GM12878 (cell line): ENCODE measurements around the gene ACTL10. TPM values are rescaled to one million over a fixed set of nuclear protein-coding genes. Genes with fewer than 3 reads are reported as not detected.

ENCODE experiments used
- E4F1 ChIP-seq: fragments of 450-650 bp; IDR thresholded peaks from 2 replicates; pipeline ENCODE4 v1.6.1; 2018; ENCODE audit warnings: borderline replicate concordance, mild to moderate bottlenecking; ENCODE audit not compliant: partially characterized antibody
- EP300 ChIP-seq, 2 experiments: fragments of 150-350 bp in 1 of 2; IDR thresholded peaks; 2 replicates each; pipeline ENCODE4 v1.6.1; 2011 to 2012; ENCODE audit warnings: low read depth in 2 of 2, low read length in 2 of 2, borderline replicate concordance in 1 of 2, improper control_type of control experiment in 1 of 2, inconsistent platforms in 1 of 2; ENCODE audit not compliant: control insufficient read depth in 1 of 2
- ZNF274 ChIP-seq: IDR thresholded peaks from one replicate; pipeline ENCODE4 v1.8.0; 2011; ENCODE audit not compliant: insufficient read length, insufficient read depth
- polyA plus RNA-seq, 11 experiments: library from polyadenylated mRNA; depleted of rRNA in 4 of 11; unstranded in 6 of 11; stranded (reverse) in 5 of 11; fragments of >200 nt; fragmentation: Nextera tagmentation in 4 of 11; fragmentation: Illumina TruSeq in 1 of 11; extraction: Ambion mirVana in 4 of 11; extraction: Trizol in 1 of 11; gene quantifications; 1 replicate in 1 of 11; 2 replicates in 10 of 11; pipeline versions ENCODE4 v1.2.1 to v1.2.3, GENCODE V29; 2011 to 2016; ENCODE audit warnings: inconsistent platforms in 2 of 11, missing spikeins in 2 of 11, low read depth in 1 of 11
- total RNA-seq, 4 experiments: library from RNA; depleted of rRNA in 3 of 4; stranded (reverse); fragments of >200 nt in 3 of 4; fragmentation: Illumina TruSeq in 1 of 4; extraction: Trizol in 1 of 4; gene quantifications; 2 replicates each; pipeline versions ENCODE4 v1.2.1 to v1.2.3, GENCODE V29; 2013 to 2021
- TF ChIP-seq, protein P1 (sequence below): fragments of 450-650 bp; IDR thresholded peaks from 2 replicates; pipeline ENCODE4 v1.6.1; 2016; ENCODE audit warnings: mild to moderate bottlenecking
- TF ChIP-seq, protein P2 (sequence below): fragments of 450-650 bp; IDR thresholded peaks from 2 replicates; pipeline ENCODE4 v1.6.1; 2017; ENCODE audit warnings: mild to moderate bottlenecking, moderate library complexity

ACTL10 gene
- total and polyA plus RNA-seq, 10 of the 15 experiments (the other 5 are each of a cell fraction or from before 2014, with no cell fraction given), result 0.12 to 5.0 (median 0.89) TPM

GRCh38 chr20:33709905-33710541, 43.3 kb downstream of the ACTL10 start (continued):
- TF ChIP-seq, protein P1, sequence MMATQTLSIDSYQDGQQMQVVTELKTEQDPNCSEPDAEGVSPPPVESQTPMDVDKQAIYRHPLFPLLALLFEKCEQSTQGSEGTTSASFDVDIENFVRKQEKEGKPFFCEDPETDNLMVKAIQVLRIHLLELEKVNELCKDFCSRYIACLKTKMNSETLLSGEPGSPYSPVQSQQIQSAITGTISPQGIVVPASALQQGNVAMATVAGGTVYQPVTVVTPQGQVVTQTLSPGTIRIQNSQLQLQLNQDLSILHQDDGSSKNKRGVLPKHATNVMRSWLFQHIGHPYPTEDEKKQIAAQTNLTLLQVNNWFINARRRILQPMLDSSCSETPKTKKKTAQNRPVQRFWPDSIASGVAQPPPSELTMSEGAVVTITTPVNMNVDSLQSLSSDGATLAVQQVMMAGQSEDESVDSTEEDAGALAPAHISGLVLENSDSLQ, result no peak
- TF ChIP-seq ZNF274 (no peak), E4F1 (no peak), EP300 (IDR thresholded peaks at IDR 0.05; ENCODE audit: borderline replicate concordance in 1 of 2, control insufficient read depth in 1 of 2, low read depth in 2 of 2, low read length in 2 of 2) (no peak)
- TF ChIP-seq, protein P2, sequence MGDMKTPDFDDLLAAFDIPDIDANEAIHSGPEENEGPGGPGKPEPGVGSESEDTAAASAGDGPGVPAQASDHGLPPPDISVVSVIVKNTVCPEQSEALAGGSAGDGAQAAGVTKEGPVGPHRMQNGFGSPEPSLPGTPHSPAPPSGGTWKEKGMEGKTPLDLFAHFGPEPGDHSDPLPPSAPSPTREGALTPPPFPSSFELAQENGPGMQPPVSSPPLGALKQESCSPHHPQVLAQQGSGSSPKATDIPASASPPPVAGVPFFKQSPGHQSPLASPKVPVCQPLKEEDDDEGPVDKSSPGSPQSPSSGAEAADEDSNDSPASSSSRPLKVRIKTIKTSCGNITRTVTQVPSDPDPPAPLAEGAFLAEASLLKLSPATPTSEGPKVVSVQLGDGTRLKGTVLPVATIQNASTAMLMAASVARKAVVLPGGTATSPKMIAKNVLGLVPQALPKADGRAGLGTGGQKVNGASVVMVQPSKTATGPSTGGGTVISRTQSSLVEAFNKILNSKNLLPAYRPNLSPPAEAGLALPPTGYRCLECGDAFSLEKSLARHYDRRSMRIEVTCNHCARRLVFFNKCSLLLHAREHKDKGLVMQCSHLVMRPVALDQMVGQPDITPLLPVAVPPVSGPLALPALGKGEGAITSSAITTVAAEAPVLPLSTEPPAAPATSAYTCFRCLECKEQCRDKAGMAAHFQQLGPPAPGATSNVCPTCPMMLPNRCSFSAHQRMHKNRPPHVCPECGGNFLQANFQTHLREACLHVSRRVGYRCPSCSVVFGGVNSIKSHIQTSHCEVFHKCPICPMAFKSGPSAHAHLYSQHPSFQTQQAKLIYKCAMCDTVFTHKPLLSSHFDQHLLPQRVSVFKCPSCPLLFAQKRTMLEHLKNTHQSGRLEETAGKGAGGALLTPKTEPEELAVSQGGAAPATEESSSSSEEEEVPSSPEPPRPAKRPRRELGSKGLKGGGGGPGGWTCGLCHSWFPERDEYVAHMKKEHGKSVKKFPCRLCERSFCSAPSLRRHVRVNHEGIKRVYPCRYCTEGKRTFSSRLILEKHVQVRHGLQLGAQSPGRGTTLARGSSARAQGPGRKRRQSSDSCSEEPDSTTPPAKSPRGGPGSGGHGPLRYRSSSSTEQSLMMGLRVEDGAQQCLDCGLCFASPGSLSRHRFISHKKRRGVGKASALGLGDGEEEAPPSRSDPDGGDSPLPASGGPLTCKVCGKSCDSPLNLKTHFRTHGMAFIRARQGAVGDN, result no peak
- TF ChIP-seq, all 136 proteins: peak for 0
